Activated CD8-positive, alpha-beta memory T cell treated with anti-CD3 and anti-CD28 coated beads for 36 hours (primary cell): Measurements from ENCODE around the gene PIAS1. TPM values are rescaled to one million over a fixed set of nuclear protein-coding genes. Genes with fewer than 3 reads are reported as not detected.
"Not testable (repeated sequence)": the region's sequence is repeated elsewhere in the genome, so short reads cannot be mapped to it uniquely, and the experiment has no call there.

Experiments used
- CTCF ChIA-PET: fragments of 350-600 bp; sonication (Branson Sonifier 250); formaldehyde crosslinking; loops from one replicate; lab custom pipeline; 2021; ENCODE audit warnings: antibody characterized with exemption; lab: Charles Lee
- POLR2A ChIA-PET: fragments of 350-600 bp; sonication (Branson Sonifier 250); formaldehyde crosslinking; loops from one replicate; lab custom pipeline; 2021; ENCODE audit warnings: antibody characterized with exemption; lab: Charles Lee
- total RNA-seq, 2 experiments: library from RNA; stranded (reverse); gene quantifications; one replicate each; pipeline ENCODE4 v1.2.3, GENCODE V29; 2021

The PIAS1 gene
- total RNA-seq, 2 experiments from 2014 or later, result 23.5 to 25.3 TPM

- POLR2A ChIA-PET, result no interaction called here
- CTCF ChIA-PET, result interaction anchor here (0.6 to 1.3 kb wide), 3 partner anchors 11 to 1794 kb away, joined by 3 to 4 read pairs (median 3); no protein-coding TSS in a partner anchor
These were observed 98.2 kb downstream of the PIAS1 start for GRCh38 chr15:68152342-68152741.

DNA sequence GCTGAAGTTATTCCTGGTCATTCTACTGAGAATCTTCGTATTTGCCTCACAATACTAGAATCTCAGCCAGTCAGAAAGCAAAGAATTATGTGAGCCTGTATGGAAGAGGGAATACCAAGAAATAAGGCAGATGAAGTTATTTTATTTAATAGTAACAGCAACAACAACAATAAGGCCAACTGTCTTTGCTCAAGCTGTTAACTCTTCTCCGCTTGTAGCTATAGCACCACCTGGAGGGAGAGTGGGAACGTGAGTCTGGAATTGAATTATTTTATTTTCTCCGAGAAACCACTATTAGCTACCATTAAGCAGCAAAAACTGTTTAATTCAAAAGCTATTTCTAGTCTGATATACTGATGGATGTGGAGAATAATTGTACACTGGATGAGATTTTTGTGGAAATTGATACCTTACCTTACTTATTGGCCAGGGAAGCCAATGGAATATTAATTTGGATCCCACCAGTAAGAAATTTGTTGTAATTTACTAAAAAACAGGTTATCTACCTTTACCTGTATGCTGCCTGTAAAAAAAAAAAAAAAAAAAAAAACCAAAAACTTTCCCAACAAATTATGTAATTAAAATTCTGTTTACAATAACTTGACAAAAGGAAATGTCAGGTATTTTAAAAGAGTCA lies 100.9 kb downstream of the PIAS1 start:
- POLR2A ChIA-PET, result no interaction called here
- CTCF ChIA-PET, result interaction anchor here (1.8 kb wide), 1 partner anchor 291 kb away, joined by 9 read pairs; no protein-coding TSS in a partner anchor

GRCh38 chr15:68157074-68157473 lies 103.0 kb downstream of the PIAS1 start:
- ChIA-PET CTCF (no interaction called here), POLR2A (no interaction called here)

DNA sequence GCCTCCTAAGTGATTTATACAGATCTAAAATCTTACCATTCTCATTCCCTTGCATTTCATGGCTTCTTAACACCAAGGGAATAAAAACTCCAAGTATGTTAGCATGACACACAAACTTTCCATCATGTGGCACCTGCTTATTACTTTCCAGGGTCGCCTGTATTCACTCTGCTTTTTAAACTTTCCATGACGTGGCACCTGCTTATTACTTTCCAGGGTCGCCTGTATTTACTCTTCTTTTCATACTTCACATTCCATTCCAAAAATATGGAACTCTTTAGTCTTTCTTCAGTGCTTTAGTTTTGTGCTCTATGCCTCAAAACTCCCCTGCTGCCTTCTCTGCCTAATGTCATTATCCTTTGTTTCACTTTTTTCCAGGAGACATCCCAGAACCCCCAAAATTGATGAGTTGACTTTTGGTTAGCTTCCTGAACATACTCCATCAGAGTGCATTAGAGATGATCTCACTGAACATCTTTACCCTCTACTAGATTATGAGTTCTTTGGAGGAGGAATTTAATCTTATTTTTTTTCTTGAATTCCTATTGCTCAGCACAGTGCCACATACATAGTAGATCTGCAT lies 104.0 kb downstream of the PIAS1 start:
- ChIA-PET POLR2A (no interaction called here), CTCF (no interaction called here)

GRCh38 chr15:68163191-68163590 lies 109.1 kb downstream of the PIAS1 start:
- ChIA-PET POLR2A (no interaction called here), CTCF (interaction anchor here (0.6 kb wide), 1 partner anchor 11 kb away, joined by 3 read pairs; no protein-coding TSS in a partner anchor)

DNA sequence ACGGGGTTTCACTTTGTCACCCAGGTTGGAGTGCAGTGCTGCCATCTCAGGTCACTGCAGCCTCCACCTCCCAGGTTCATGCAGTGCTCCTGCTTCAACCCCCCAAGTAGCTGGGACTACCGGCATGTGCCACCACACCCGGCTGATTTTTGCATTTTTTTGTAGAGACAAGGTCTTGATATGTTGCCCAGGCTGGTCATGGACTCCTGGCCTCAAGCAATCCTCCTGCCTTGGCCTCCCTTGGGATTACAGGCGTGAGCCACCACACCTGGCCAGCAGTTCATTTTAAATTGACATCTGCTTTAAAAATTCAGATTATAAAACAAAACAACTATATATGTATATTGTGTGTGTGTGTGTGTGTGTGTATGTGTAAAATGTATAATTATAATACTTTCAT lies 112.7 kb downstream of the PIAS1 start:
- CTCF ChIA-PET, result no interaction called here
- POLR2A ChIA-PET, result no interaction called here

GRCh38 chr15:68172037-68172436 lies 117.9 kb downstream of the PIAS1 start:
- CTCF ChIA-PET, POLR2A ChIA-PET: not testable (repeated sequence)

DNA sequence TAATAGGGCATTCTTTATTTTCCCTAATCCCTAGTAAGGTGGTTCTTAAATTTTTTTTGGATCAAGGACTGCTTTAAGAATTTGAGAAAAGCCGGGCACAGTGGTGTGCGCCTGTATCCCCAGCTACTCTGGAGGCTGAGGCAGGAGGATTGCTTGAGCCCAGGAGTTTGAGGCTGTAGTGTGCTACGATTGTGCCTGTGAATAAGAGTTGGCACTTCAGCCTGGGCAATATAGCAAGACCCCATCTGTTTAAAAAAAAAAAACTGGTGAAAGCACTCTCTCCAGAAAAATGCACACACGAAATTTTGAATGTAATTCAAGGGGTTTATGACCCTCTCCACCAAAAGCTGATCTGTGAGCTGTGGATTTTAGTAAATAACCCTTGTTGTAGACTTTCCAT lies 119.0 kb downstream of the PIAS1 start:
- POLR2A ChIA-PET, result no interaction called here

GRCh38 chr15:68175526-68175925 lies 121.4 kb downstream of the PIAS1 start:
- CTCF ChIA-PET, result no interaction called here
- POLR2A ChIA-PET, result no interaction called here

More for the DNA sequence above, 119.0 kb downstream of the PIAS1 start:
- CTCF ChIA-PET, result interaction anchor here (0.5 kb wide), 1 partner anchor 98 kb away, joined by 3 read pairs; no protein-coding TSS in a partner anchor

DNA sequence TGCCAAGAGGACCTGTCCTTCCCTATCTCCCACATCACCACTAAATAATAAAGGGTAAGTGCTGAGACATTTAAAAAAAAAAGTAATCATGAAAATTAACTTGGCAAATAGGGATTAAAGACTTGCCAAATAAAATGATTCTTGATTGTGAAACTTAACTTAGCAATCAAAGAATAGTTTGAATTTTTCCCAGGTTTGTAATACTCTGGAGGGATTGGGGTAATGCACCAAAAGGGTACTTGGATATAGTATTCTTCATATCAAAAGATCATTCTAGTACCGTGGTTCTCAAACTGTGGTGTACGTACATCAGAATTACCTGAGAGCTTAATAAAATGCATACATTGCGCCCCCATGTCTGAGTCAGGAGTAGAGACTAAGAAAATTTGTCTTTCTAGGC lies 122.5 kb downstream of the PIAS1 start:
- ChIA-PET POLR2A (no interaction called here), CTCF (no interaction called here)

DNA sequence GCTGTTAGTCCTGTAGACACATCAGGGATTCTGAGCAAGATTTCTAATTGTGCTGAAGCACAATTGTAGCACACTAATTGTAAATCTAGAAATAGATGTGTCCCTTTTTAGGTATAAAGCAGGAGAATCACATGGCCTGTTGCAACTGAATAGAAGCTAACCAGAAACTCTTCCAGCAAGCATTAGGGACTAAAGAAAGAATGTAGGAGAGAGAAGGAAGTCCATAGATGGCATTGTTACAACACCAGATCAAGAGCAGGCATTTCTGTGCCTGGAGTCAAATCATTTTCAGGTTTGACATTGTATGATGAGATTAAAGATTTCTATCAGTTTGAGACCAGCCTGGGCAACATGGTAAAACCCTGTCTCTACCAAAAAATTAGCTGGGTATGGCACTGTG lies 123.6 kb downstream of the PIAS1 start:
- ChIA-PET CTCF (no interaction called here), POLR2A (no interaction called here)

- POLR2A ChIA-PET, result no interaction called here
- CTCF ChIA-PET, result interaction anchor here (1.2 to 1.8 kb wide), 2 partner anchors 22 to 320 kb away, joined by 4 to 5 read pairs; no protein-coding TSS in a partner anchor
These were observed 129.7 kb downstream of the PIAS1 start for GRCh38 chr15:68183616-68184315.

GRCh38 chr15:68184616-68185480 lies 130.7 kb downstream of the PIAS1 start:
- POLR2A ChIA-PET, result interaction anchor here (0.6 kb wide), 1 partner anchor 391 kb away, joined by 4 read pairs; no protein-coding TSS in a partner anchor
- CTCF ChIA-PET, result interaction anchor here (1.2 to 1.8 kb wide), 2 partner anchors 23 to 321 kb away, joined by 4 to 5 read pairs; no protein-coding TSS in a partner anchor

DNA sequence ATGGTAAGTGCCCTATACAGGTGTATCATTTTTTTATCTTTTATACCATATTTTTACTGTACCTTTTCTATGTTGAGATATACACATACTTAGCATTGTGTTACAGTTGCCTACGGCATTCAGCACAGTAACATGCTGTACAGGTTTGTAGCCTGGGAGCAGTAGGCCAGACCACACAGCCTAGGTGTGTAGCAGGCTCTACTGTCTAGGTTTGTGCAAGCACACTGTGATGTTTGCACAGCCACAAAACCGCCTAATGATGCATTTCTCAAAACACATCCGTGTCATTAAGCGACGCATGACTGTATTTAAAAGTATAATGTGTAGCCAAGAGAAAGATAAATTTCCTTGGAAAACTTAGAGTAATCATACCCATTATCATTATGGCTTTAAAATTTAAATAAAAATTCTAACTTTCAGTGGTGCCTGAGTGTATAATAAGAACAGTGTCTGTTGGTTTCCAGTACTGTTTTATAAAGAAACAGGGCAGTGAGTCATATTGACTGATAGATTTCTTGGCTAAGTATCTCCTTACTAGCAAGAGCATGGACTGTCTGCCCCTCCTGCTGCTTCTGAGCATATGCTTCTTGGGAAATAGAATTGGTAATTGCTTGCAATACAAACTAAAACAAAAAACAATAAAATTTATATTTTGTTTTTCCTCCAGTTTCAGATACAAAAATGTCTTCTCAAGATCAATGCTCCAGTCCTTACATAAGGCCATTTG lies 132.7 kb downstream of the PIAS1 start:
- CTCF ChIA-PET, result no interaction called here

DNA sequence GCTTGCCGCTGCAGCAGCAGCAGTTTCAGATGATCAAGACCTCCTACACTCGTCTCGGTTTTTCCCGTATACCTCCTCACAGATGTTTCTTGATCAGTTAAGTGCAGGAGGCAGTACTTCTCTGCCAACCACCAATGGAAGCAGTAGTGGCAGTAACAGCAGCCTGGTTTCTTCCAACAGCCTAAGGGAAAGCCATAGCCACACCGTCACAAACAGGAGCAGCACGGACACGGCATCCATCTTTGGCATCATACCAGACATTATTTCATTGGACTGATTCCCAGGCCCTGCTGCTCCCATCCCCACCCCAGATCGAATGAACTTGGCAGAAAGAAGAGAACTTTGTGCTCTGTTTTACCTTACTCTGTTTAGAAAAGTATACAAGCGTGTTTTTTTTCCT lies 133.4 kb downstream of the PIAS1 start:
- ChIA-PET POLR2A (no interaction called here), CTCF (no interaction called here)

More for the DNA sequence above, 132.7 kb downstream of the PIAS1 start:
- POLR2A ChIA-PET, result no interaction called here

DNA sequence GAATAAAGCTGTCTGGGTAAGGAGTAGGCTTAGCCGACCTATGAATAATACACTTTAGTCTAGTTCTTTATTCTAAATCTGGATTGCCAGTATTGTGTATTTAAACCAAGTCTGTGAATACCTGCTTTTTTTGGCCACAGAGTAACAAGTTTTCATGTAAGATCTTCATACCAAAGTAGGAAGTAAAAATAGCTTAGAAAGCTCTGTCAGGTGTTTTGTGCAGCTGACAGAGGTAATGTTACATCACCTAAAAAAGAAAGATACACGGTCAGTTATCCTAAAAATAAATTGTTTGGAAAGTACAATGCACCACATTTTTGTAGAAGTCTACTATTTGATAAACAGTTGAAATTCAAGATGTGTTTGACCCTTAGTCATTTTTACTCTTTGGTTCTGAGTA lies 134.5 kb downstream of the PIAS1 start:
- ChIA-PET POLR2A (no interaction called here), CTCF (no interaction called here)

DNA sequence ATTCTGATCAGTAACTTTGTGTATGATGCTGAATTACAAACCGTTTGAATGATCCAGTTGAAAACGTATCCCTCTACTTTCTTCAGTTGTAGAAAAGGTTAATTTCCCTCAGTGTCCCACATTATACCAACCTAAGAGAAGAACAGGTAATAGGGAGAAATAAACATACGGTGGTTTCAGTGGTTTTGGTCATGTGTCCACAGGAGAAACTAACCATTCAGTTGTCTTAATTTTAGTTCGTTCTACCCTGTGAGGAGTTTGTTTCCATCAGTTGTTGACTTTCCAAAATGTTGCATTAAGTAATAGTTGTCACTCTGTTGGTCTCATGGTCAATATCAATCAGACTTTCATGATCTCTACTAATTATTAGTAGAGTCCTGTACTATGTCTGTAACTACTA lies 135.9 kb downstream of the PIAS1 start:
- CTCF ChIA-PET, result no interaction called here

DNA sequence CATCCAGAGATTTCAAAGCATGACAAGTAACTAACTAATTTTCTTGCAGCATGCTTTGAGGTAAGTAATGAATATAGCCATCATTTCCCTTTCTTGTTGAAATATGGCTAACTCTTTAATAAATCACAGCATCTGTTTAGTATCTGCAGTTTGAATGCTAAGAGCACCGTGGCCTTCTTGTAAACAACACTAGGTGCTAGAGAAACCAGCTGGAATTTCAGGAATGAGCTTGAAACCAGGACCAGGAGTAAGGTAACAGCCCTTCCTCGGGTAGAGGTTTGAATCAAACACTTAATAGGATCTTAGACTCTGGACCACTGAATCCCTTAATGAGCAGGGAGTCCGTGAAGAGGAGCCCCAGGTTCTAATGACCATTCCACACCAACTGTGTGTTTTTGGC lies 137.4 kb downstream of the PIAS1 start:
- CTCF ChIA-PET, result no interaction called here
- POLR2A ChIA-PET, result no interaction called here

More for the DNA sequence above, 135.9 kb downstream of the PIAS1 start:
- POLR2A ChIA-PET, result no interaction called here

DNA sequence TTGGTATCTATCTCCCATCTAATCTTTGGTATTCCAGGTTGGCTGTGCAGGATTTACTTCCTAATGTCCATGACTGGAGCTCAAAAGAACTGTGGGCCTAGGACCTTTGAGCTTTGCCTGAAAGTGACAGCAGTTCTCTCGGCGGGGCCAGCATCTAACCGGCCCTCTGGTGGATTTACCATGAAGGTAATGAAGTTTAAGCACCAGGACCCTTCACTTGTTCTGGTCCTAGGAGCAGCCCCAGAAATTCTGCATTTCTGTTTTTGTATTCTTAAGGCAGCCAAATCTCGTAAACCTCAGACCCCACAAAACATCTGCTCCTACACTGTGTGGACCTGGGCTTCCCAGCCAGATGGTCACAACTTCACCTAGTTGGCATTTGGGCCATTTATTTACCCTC lies 138.0 kb downstream of the PIAS1 start:
- POLR2A ChIA-PET, result no interaction called here
- CTCF ChIA-PET, result no interaction called here
